K562 (cell line): ENCODE data around the gene ZNF501. TPM values are rescaled to one million over a fixed set of nuclear protein-coding genes. Genes with fewer than 3 reads are reported as not detected.

Source experiments
- BCOR ChIP-seq: fragments of 450-650 bp; IDR thresholded peaks from 2 replicates; pipeline ENCODE4 v1.6.1; 2016
- BHLHE40 ChIP-seq: IDR thresholded peaks from 2 replicates; pipeline ENCODE4 v1.6.1; 2011; ENCODE audit warnings: low read length, improper control_type of control experiment
- CC2D1A ChIP-seq: fragments of 450-650 bp; IDR thresholded peaks from 2 replicates; pipeline ENCODE4 v1.6.1; 2017; ENCODE audit warnings: mild to moderate bottlenecking
- CXXC5 ChIP-seq: fragments of 250-450 bp; sonication (Bioruptor Pico); IDR thresholded peaks from 2 replicates; pipeline ENCODE4 v1.8.0; 2022; ENCODE audit warnings: inconsistent platforms, mild to moderate bottlenecking, moderate library complexity
- FOXK2 ChIP-seq, 2 experiments: fragments of 450-650 bp; IDR thresholded peaks in 1 of 2; conservative IDR thresholded peaks in 1 of 2; 2 replicates each; pipeline ENCODE4 v1.6.1; 2016; ENCODE audit warnings: low read depth in 2 of 2, mild to moderate bottlenecking in 1 of 2
- HNRNPLL ChIP-seq: fragments of 200-400 bp; formaldehyde crosslinking; IDR thresholded peaks from 2 replicates; pipeline ENCODE4 v1.6.1; 2017; ENCODE audit warnings: low read length, low read depth, mild to moderate bottlenecking; ENCODE audit not compliant: poor library complexity, severe bottlenecking
- KAT7 ChIP-seq: sonication (generic); formaldehyde crosslinking; IDR thresholded peaks from 2 replicates; pipeline ENCODE4 v1.8.0; 2022; ENCODE audit warnings: missing genetic modification reagents, mild to moderate bottlenecking, borderline replicate concordance
- PCBP1 ChIP-seq: fragments of 200-400 bp; formaldehyde crosslinking; IDR thresholded peaks from 2 replicates; pipeline ENCODE4 v1.6.1; 2018; ENCODE audit warnings: mild to moderate bottlenecking, low read depth, low read length; ENCODE audit not compliant: poor library complexity, severe bottlenecking
- ZBTB40 ChIP-seq, 2 experiments: fragments of 450-650 bp in 1 of 2; sonication (generic) in 1 of 2; formaldehyde crosslinking in 1 of 2; IDR thresholded peaks; 2 replicates each; pipeline versions ENCODE4 v1.7.1 to v1.9.0; 2016 to 2022; ENCODE audit warnings: inconsistent platforms in 1 of 2, mild to moderate bottlenecking in 1 of 2, missing genetic modification reagents in 1 of 2
- polyA plus RNA-seq, 8 experiments: library from polyadenylated mRNA; depleted of rRNA in 4 of 8; stranded (reverse) in 5 of 8; unstranded in 3 of 8; fragments of >200 nt; fragmentation: Nextera tagmentation in 2 of 8; fragmentation: Illumina TruSeq in 1 of 8; extraction: Ambion mirVana in 2 of 8; extraction: Trizol in 1 of 8; gene quantifications; 2 replicates each; pipeline versions ENCODE4 v1.2.1 to v1.2.3, GENCODE V29; 2011 to 2014; ENCODE audit warnings: inconsistent platforms in 1 of 8, missing spikeins in 1 of 8
- total RNA-seq, 7 experiments: library from RNA; depleted of rRNA in 6 of 7; stranded (reverse); fragments of >200 nt in 6 of 7; fragmentation: Illumina TruSeq in 2 of 7; extraction: Trizol in 2 of 7; gene quantifications; 2 replicates each; pipeline versions ENCODE4 v1.2.1 to v1.2.3, GENCODE V29; 2011 to 2021; ENCODE audit warnings: low replicate concordance in 1 of 7

ZNF501 gene
- total and polyA plus RNA-seq, 9 of the 15 experiments (the other 6 are each of a cell fraction or from before 2014, with no cell fraction given), result 1.2 to 6.5 (median 3.7) TPM

GRCh38 chr3:44729384-44729910 lies at the start of gene ZNF501 (continued):
- no peak for TF ChIP-seq BCOR
- no peak for TF ChIP-seq KAT7
- peak; percentile 46; the same call in 1 of the 2 replicates for TF ChIP-seq BHLHE40
- peak; percentile 97 for TF ChIP-seq CXXC5 (CRISPR knock-in tag)
- TF ChIP-seq PCBP1, result peak; percentile 66
- TF ChIP-seq HNRNPLL, result peak; percentile 48
- peak; percentile 80 for TF ChIP-seq CC2D1A
- peak; percentile 90 for TF ChIP-seq ZBTB40 (IDR thresholded peaks at IDR 0.05)
- no peak for TF ChIP-seq ZBTB40 (CRISPR knock-in tag; IDR thresholded peaks at IDR 0.05)
- TF ChIP-seq FOXK2 (conservative IDR thresholded peaks at IDR 0.05 in 1 of 2, IDR thresholded peaks at IDR 0.05 in 1 of 2; ENCODE audit: low read depth in 2 of 2), result peak; percentile 48 to 75
